Common myeloid progenitor, CD34-positive (primary cell): Measurements from ENCODE around the gene GMPPA.

Source experiments
- CTCF ChIA-PET: fragments of 350-600 bp; sonication (Branson Sonifier 250); formaldehyde crosslinking; loops from one replicate; lab custom pipeline; 2021; ENCODE audit warnings: antibody characterized with exemption; lab: Charles Lee
- POLR2A ChIA-PET: fragments of 350-600 bp; sonication (Branson Sonifier 250); formaldehyde crosslinking; loops from one replicate; lab custom pipeline; 2021; ENCODE audit warnings: antibody characterized with exemption; lab: Charles Lee
- DNase-seq, 3 donors: peaks; one replicate each; pipeline versions ENCODE4 v3.0.0 to v3.0.0-alpha.2; 2013
- H3K27ac ChIP-seq, 2 experiments: 1 replicate in 1 of 2; 2 replicates in 1 of 2; pipeline ENCODE4 v1.7.0; 2013; ENCODE audit warnings: inconsistent platforms in 2 of 2, low read length in 2 of 2, mild to moderate bottlenecking in 2 of 2, low read depth in 1 of 2, moderate library complexity in 1 of 2; ENCODE audit not compliant: severe bottlenecking in 2 of 2, insufficient read depth in 1 of 2, poor library complexity in 1 of 2
- H3K27me3 ChIP-seq, 5 experiments: replicated peaks in 2 of 5; 1 replicate in 3 of 5; 2 replicates in 2 of 5; pipeline versions ENCODE4 v1.6.1 to v1.7.0; 2013; ENCODE audit warnings: low read length in 4 of 5, mild to moderate bottlenecking in 2 of 5, moderate library complexity in 2 of 5, inconsistent platforms in 1 of 5; ENCODE audit not compliant: insufficient read depth in 5 of 5, control insufficient read depth in 4 of 5
- H3K36me3 ChIP-seq, 4 experiments: 1 replicate in 2 of 4; 2 replicates in 2 of 4; pipeline versions ENCODE4 v1.6.1 to v1.7.0; 2013; ENCODE audit warnings: low read length in 3 of 4, control low read depth in 1 of 4, mild to moderate bottlenecking in 1 of 4; ENCODE audit not compliant: control insufficient read depth in 4 of 4, insufficient read depth in 4 of 4
- H3K4me1 ChIP-seq, 4 experiments: 1 replicate in 3 of 4; 2 replicates in 1 of 4; pipeline versions ENCODE4 v1.6.1 to v1.7.1; 2013; ENCODE audit warnings: low read length in 3 of 4, mild to moderate bottlenecking in 3 of 4, control low read depth in 1 of 4, inconsistent platforms in 1 of 4, moderate library complexity in 1 of 4; ENCODE audit not compliant: control insufficient read depth in 4 of 4, insufficient read depth in 4 of 4; ENCODE audit errors: control extremely low read depth in 1 of 4
- H3K4me3 ChIP-seq, 7 experiments: 1 replicate in 4 of 7; 2 replicates in 3 of 7; pipeline versions ENCODE4 v1.5.1 to v1.7.0; 2013; ENCODE audit warnings: mild to moderate bottlenecking in 7 of 7, low read length in 6 of 7, moderate library complexity in 6 of 7, inconsistent platforms in 2 of 7, low read depth in 2 of 7, control low read depth in 1 of 7; ENCODE audit not compliant: insufficient read depth in 4 of 7, control insufficient read depth in 1 of 7; ENCODE audit errors: extremely low read depth in 1 of 7
- H3K9me3 ChIP-seq, 5 experiments: 1 replicate in 4 of 5; 2 replicates in 1 of 5; pipeline versions ENCODE4 v1.6.1 to v1.7.1; 2013; ENCODE audit warnings: low read length in 4 of 5, mild to moderate bottlenecking in 2 of 5, inconsistent platforms in 1 of 5, low read depth in 1 of 5, moderate library complexity in 1 of 5; ENCODE audit not compliant: control insufficient read depth in 4 of 5, insufficient read depth in 2 of 5; ENCODE audit errors: control extremely low read depth in 1 of 5
- WGBS: methylation state at CpG from one replicate; pipeline ENCODE4 v1.1.5; 2013; ENCODE audit not compliant: insufficient coverage; 5-methylcytosine and 5-hydroxymethylcytosine counted together

Gene GMPPA

GRCh38 chr2:219532378-219532649 lies 33.6 kb downstream of the GMPPA start:
- Histone ChIP-seq H3K27ac (no peak overlapping the region), H3K4me1 (peaks cover 0 to 3% (median 0%) of the 10 kb centered on the region in 4 experiments), H3K9me3 (no peaks in the 10 kb centered on the region), H3K27me3 (peaks cover 2 to 51% (median 36%) of the 10 kb centered on the region in 5 experiments), H3K4me3 (no peak overlapping the region), H3K36me3 (no peaks in the 10 kb centered on the region)
- CTCF ChIA-PET: interaction anchor here (2.0 to 43.1 kb wide), 4 partner anchors 7 to 131 kb away, joined by 4 to 1724 read pairs (median 90); partner anchors contain the start of genes ASIC4 and GMPPA
- POLR2A ChIA-PET: no interaction called here
- DNase-seq: no peak
- 85% methylated on average over 7 of the region's 8 CpGs for WGBS

- Histone ChIP-seq H3K36me3 (no peaks in the 10 kb centered on the region), H3K4me3 (no peak overlapping the region), H3K27ac (no peak overlapping the region), H3K4me1 (peaks cover 0 to 3% (median 0%) of the 10 kb centered on the region in 4 experiments), H3K9me3 (no peaks in the 10 kb centered on the region), H3K27me3 (peaks cover under 1 to 33% (median 29%) of the 10 kb centered on the region in 5 experiments)
- DNase-seq: no peak
- ChIA-PET CTCF (interaction anchor here (1.2 to 43.1 kb wide), 2 partner anchors 7 to 42 kb away, joined by 4 to 1724 read pairs; partner anchors contain the start of genes ASIC4 and GMPPA), POLR2A (no interaction called here)
- WGBS: 96% methylated on average over 2 of the region's 6 CpGs
Measured at GRCh38 chr2:219533930-219534661, 35.4 kb downstream of the GMPPA start.

DNA sequence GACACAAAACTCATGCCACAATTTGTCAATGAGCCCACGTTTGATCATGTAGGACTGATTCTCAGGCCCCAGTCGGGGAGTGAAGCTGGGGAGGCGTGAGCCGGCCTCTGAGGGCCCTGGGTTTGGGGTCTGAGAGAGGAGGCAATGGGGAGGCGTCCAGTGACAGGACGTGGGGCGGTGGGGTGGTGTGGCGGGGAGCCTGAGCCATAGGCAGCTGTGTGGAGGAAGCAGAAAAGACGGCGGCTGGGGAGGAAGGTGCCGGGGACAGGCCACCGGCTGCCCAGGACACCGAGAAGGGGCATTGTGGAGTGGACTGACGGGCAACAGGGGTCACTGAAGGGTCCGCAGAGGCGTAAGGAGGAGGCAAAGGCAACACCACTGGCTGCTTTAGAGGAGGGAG lies 37.7 kb downstream of the GMPPA start:
- ChIA-PET POLR2A (no interaction called here), CTCF (interaction anchor here (7.1 to 43.1 kb wide), 4 partner anchors 9 to 107 kb away, joined by 81 to 1724 read pairs (median 121); partner anchors contain the start of genes ASIC4 and GMPPA)
- WGBS: 89% methylated on average over 14 of the region's 16 CpGs
- no peaks in the 10 kb centered on the region for H3K9me3 ChIP-seq
- H3K4me3 ChIP-seq: no peak overlapping the region
- H3K27me3 ChIP-seq: peaks cover 0 to 16% (median 12%) of the 10 kb centered on the region in 5 experiments
- DNase-seq: no peak
- H3K36me3 ChIP-seq: no peaks in the 10 kb centered on the region
- H3K27ac ChIP-seq: no peak overlapping the region
- no peaks in the 10 kb centered on the region for H3K4me1 ChIP-seq

- peaks cover 0 to 14% (median 9%) of the 10 kb centered on the region in 5 experiments for H3K27me3 ChIP-seq
Measured at GRCh38 chr2:219536967-219537366, 38.3 kb downstream of the GMPPA start.

DNA sequence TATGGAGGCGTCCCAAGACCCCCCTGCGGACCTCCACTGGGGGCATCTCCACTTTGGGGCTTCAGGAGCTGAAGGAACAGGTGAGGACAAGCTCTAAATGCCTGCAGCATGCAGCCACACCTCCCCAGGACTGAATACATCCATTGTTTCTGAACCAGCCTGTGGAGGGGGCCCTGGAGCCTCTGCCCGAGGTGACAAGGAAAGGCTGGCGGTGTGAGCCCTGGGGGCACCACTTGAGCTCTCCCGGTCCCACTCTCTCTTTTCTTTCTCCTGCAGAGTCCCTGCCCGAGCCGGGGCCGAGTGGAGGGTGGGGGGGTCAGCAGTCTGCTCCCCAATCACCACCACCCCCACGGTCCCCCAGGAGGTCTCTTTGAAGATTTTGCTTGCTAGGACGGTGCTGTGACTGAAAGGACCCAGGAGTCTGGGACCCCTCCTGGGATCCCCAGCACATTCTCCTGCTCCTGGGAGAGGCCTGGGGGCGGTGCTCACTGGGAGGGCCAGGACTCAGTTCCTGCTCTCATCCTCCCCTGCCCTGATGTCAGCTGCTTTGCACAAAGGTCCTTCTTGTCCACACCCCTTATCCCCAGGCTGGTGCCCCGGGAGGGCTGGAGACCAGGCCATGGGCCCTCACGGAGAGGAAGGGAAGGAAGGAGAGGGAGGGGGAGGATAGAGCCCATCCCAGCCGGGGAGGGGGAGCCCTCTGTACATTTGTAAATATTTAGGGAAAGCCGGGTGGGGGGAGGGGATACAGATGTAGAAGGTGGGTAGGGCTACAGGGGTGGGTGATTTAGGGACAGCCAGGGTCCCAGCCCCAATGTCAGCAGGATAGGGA lies 39.2 kb downstream of the GMPPA start:
- Histone ChIP-seq H3K4me1 (peaks cover 0 to 14% (median 9%) of the 10 kb centered on the region in 4 experiments), H3K9me3 (no peaks in the 10 kb centered on the region), H3K27ac (no peak overlapping the region), H3K36me3 (no peaks in the 10 kb centered on the region), H3K4me3 (no peak overlapping the region), H3K27me3 (peaks cover 0 to 16% (median 10%) of the 10 kb centered on the region in 5 experiments)
- POLR2A ChIA-PET: no interaction called here
- 80% methylated on average over 7 of the region's 15 CpGs for WGBS
- DNase-seq: no peak
- CTCF ChIA-PET: interaction anchor here (1.0 to 43.1 kb wide), 5 partner anchors 10 to 150 kb away, joined by 4 to 1724 read pairs (median 117); partner anchors contain the start of genes ASIC4 and GMPPA

More at GRCh38 chr2:219536967-219537366, 38.3 kb downstream of the GMPPA start:
- POLR2A ChIA-PET: no interaction called here
- Histone ChIP-seq H3K36me3 (no peaks in the 10 kb centered on the region), H3K4me1 (peaks cover 0 to 5% (median 4%) of the 10 kb centered on the region in 4 experiments), H3K9me3 (no peaks in the 10 kb centered on the region), H3K27ac (no peak overlapping the region), H3K4me3 (no peak overlapping the region)
- WGBS: 88% methylated on average over 6 of the region's 9 CpGs
- CTCF ChIA-PET: interaction anchor here (1.0 to 43.1 kb wide), 5 partner anchors 9 to 151 kb away, joined by 4 to 1724 read pairs (median 117); partner anchors contain the start of genes ASIC4 and GMPPA
- DNase-seq: no peak

DNA sequence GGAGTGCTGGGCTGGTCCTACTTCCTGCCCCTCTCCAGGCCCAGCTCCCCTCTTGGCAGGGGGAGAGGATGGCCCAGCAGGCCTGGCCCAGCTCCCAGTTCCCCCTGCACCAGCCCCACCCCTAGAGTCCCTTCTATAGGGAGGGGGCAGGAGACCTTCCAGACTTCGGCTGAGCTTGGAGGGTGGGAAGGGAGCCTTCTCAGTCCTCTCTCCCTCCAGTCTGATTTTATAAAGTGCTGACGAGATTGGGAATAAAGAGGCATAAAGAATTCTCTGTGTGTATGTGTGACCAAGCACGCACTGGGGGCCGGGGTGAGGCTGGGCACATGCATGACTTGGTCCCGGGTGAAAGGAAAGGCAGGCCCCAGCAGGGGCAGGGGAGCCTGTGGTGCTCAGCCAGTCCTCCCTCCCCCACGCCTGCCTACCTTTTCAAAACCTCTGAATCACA lies 39.8 kb downstream of the GMPPA start:
- no peak overlapping the region for H3K27ac ChIP-seq
- no peaks in the 10 kb centered on the region for H3K36me3 ChIP-seq
- ChIA-PET CTCF (interaction anchor here (1.5 to 43.1 kb wide), 7 partner anchors 11 to 151 kb away, joined by 3 to 1724 read pairs (median 81); partner anchors contain the start of genes ASIC4 and GMPPA), POLR2A (no interaction called here)
- no peak overlapping the region for H3K4me3 ChIP-seq
- WGBS: 87% methylated on average over 3 of the region's 6 CpGs
- peaks cover 0 to 14% (median 12%) of the 10 kb centered on the region in 5 experiments for H3K27me3 ChIP-seq
- DNase-seq: no peak
- H3K4me1 ChIP-seq: peaks cover 0 to 20% (median 15%) of the 10 kb centered on the region in 4 experiments
- H3K9me3 ChIP-seq: no peaks in the 10 kb centered on the region
